Inflammatory macrophage treated with lipopolysaccharide for 4 hours (primary cell): Measurements from ENCODE around the gene ZNF750.

Experiments
- DNase-seq: peaks from one replicate; pipeline ENCODE4 v3.0.0-alpha.2; 2020

ZNF750 gene

GRCh38 chr17:82832881-82833475, 6.8 kb downstream of the ZNF750 start:
- DNase-seq: no peak

DNA sequence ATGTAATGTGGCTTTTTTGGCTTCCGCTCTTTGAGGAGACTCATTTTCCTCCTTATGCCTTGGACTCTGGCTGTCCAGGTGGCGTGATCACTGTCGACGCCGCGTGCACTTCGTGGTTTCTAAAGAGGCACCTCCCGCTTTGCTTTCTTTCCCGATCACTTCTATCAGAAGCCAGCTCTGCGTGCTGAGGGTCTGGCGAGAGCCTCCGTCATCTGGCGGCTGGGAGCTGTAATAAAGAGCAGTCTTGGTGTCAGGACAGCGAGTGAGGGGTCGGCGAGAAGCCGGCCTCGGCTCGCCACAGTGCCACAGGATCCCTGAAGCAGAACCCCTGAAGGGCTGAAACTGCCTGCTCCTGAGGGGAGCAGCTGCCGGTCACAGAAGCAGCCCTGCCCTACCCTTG, 7.4 kb downstream of the ZNF750 start:
- no peak for DNase-seq

DNA sequence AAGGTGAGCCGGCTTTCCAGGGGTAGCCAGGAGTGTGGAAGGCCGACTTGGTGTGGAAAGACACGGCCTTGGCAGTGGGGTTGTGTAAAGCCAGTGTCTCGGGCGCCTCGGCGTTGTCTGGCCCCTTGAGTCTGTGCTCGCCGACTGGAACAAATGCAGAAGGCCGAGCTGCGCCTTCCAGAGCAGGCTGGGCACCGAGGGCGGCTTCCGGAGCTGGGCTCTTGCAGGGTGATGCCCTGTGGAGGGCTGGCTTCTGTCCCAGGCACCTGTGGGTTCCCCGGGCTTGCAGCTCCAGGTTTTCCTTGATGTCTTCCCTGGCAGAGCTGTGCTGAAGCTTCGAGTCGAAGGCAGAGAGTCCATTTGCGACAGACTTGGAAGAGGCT, 8.0 kb downstream of the ZNF750 start:
- DNase-seq: no peak

- no peak for DNase-seq
Observed at GRCh38 chr17:82831041-82831817, 8.6 kb downstream of the ZNF750 start.

- DNase-seq: no peak
Observed at GRCh38 chr17:82830249-82830661, 9.6 kb downstream of the ZNF750 start.

DNA sequence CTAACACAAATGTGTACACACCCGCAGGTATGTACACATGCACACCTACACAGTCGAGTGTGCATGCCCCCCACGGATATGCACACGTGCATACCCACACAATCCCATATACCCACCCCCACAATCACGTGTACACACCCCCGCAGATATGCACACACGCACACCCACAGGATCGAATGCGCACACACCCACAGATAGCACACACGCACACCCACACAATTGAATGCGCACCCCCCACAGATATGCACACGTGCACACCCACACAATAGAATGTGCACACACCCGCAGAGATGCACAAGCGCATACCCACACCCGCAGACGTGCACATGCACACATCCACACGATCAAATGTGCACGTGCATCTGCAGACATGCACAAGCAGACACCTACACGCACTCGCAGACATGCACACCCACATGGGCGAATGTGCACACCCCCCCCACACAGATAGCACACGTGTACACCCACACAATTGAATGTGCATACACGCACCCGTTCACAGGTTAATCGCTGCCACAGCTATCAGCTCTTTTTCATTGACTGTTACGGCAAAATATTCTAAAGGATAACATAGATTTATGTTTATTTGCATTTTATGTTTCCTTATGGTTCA, 10.8 kb downstream of the ZNF750 start:
- DNase-seq: no peak

- no peak for DNase-seq
Observed at GRCh38 chr17:82826956-82827355, 12.9 kb downstream of the ZNF750 start.

DNA sequence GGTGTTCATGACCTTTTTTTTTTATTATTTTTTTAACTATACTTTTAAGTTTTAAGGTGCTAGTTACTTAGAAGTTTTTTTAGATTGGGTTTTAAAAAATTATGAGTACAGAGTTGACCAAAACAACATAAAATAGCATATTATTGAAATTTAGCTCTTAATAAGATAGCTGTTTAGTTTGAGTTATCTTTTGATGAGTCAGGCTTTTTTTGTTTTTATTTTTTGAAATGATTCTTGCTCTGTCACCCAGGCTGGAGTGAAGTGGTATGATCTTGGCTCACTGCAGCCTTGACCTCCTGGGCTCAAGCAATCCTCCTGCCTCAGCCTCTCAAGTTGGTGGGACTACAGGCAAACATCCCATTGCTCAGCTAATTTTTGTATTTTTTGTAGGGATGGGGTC, 13.6 kb downstream of the ZNF750 start:
- no peak for DNase-seq

GRCh38 chr17:82825540-82826124, 14.2 kb downstream of the ZNF750 start:
- DNase-seq: no peak

GRCh38 chr17:82823004-82823403, 16.8 kb downstream of the ZNF750 start:
- no peak for DNase-seq

GRCh38 chr17:82822281-82822680, 17.5 kb downstream of the ZNF750 start:
- DNase-seq: no peak

- no peak for DNase-seq
Observed at GRCh38 chr17:82821554-82821953, 18.3 kb downstream of the ZNF750 start.

GRCh38 chr17:82820278-82821251, 19.3 kb downstream of the ZNF750 start:
- DNase-seq: no peak

DNA sequence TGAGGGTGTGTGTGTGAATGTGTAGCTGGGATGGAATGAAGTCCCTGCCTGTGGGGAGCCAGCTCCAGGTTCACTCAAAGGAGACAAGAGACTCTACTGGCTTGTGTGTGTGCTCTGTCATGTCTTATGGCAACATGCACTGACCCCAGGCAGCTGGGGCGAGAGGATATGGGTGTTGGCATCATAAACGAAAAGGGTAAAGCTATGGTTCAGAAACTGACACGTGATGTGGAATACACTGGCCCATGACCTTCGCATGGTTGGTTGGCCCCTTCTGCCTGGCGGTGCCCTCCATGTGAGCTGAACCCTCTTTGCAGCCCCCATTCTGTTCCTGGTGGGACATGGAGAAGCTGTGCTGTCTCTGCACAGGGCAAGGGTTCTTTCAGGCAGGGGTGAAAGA, 21.9 kb downstream of the ZNF750 start:
- no peak for DNase-seq

DNA sequence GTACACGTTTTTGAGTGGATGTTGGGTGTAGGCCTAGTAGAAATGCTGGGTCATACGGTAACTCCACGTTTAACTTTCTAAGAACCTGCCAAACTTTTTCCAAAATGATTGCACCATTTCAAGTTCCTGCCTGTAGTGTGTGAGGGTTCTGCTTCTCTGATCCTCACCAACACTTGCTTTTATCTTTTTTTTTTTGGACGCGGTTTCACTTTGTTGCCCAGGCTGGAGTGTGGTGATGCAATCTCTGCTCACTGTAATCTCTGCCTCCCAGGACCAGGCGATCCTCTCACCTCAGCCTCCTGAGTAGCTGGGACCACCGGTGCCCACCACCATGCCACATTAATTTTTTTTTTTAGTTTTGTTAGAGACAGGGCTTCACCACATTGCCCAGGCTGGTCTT, 23.5 kb downstream of the ZNF750 start:
- no peak for DNase-seq

DNA sequence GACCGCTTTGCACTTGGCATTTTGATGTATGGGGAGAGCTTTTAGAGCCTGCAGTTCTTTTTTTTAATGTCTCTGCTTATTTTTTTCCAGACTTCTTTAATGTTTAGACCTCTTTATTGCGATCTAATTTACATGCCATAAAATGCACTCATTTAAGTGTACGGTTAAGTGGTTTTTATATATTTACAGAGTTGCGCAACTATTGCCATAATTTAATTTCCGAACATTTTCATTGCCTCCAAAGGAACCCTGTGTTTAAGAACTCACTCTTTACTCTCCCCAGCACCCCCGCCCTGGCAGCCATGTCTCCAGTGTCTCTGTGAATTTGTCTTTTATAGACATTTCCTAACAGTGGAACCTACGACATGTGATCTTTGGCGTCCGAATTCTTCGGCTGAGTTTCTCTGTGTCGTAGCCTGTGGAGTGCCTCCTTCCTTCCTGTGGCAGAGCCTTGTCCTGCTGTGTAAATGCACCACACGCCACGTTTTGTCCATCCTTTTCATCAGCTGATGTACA, 24.0 kb downstream of the ZNF750 start:
- DNase-seq: no peak

- DNase-seq: no peak
Observed at GRCh38 chr17:82815354-82815753, 24.5 kb downstream of the ZNF750 start.

GRCh38 chr17:82814834-82815233, 25.0 kb downstream of the ZNF750 start:
- DNase-seq: no peak

- DNase-seq: no peak
Observed at GRCh38 chr17:82813299-82814051, 26.3 kb downstream of the ZNF750 start.

DNA sequence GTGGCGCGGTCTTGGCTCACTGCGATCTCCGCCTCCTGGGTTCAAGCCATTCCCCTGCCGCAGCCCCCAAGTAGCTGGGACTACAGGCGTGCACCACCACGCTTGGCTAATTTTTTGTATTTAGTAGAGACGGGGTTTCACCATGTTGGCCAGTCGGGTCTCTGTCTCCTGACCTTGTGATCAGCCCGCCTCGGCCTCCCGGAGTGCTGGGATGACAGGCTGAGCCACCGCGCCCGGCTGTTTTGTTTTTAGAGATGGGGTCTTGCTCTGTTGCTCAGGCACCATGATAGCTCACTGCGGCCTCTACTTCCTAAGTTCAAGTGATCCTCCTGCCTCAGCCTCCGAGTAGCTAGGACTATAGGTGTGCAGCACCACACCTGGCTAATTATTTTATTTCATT, 27.2 kb downstream of the ZNF750 start:
- no peak for DNase-seq

DNA sequence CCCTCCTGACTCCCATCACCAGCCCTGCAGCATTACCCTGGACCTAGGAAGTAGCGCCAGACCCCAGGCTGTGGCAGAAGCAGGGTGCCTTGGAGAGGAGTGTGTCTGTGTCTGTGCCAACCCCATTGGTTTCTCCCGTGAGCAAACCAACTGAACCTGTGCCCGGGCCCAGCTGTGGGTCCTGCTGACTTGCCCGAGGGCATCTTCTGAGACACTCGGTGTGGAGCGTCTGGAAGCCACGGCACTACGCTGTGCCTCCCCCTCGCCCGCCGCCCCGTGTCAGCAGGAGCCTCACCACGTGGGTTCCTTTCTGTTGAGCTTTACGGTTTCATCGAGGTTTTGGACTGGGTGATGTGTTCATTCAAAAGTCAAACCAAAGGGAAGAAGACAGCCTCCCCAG, 27.8 kb downstream of the ZNF750 start:
- DNase-seq: no peak
